ENCODE measurements around the gene LPO.

DNA sequence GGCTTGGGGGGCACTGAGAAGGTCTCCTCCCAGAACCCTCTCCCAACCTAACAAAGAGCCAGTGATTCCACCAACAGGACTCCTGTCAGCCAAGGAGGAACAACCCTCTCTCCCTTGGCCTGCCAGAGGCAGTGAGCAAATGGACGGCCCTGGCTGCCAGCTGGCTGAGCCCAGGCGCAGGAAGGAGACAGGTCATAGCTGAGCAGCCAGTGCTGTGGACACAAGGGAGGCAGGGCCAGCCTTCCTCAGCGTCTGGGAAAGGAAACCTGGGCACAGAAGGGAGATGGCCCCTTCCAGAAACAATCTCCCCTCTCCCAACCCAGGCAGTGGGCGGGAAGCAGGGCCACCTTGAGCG lies 40.3 kb downstream of the LPO start:
- TF ChIP-seq, protein P1, sequence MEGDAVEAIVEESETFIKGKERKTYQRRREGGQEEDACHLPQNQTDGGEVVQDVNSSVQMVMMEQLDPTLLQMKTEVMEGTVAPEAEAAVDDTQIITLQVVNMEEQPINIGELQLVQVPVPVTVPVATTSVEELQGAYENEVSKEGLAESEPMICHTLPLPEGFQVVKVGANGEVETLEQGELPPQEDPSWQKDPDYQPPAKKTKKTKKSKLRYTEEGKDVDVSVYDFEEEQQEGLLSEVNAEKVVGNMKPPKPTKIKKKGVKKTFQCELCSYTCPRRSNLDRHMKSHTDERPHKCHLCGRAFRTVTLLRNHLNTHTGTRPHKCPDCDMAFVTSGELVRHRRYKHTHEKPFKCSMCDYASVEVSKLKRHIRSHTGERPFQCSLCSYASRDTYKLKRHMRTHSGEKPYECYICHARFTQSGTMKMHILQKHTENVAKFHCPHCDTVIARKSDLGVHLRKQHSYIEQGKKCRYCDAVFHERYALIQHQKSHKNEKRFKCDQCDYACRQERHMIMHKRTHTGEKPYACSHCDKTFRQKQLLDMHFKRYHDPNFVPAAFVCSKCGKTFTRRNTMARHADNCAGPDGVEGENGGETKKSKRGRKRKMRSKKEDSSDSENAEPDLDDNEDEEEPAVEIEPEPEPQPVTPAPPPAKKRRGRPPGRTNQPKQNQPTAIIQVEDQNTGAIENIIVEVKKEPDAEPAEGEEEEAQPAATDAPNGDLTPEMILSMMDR (IDR thresholded peaks at IDR 0.05; ENCODE audit: poor library complexity, severe bottlenecking): no peak
- no peak for TF ChIP-seq TAF1 (IDR thresholded peaks at IDR 0.05; ENCODE audit: low read depth)
